G401.6 (cell line): ENCODE measurements around the gene C11orf21.

Experiments
- FAIRE-seq: peaks from 2 replicates; lab custom pipeline; 2012; peaks lifted over from hg19 to GRCh38; lab: Jason Lieb, UNC

The C11orf21 gene

DNA sequence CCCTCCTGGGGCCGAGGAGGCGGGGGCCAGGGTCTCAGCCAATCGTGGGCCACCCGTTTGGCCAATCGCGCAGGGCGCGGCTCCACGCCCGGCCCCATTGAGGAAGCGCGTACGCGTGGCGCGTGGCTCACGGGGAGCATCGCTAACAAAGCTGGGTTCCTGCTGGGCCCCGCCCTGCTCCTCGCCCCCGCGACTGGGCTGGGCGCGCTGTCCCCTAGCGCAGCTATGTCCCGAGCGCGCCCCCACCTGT is 30.7 kb downstream of the C11orf21 start:
- FAIRE-seq, result no peak

DNA sequence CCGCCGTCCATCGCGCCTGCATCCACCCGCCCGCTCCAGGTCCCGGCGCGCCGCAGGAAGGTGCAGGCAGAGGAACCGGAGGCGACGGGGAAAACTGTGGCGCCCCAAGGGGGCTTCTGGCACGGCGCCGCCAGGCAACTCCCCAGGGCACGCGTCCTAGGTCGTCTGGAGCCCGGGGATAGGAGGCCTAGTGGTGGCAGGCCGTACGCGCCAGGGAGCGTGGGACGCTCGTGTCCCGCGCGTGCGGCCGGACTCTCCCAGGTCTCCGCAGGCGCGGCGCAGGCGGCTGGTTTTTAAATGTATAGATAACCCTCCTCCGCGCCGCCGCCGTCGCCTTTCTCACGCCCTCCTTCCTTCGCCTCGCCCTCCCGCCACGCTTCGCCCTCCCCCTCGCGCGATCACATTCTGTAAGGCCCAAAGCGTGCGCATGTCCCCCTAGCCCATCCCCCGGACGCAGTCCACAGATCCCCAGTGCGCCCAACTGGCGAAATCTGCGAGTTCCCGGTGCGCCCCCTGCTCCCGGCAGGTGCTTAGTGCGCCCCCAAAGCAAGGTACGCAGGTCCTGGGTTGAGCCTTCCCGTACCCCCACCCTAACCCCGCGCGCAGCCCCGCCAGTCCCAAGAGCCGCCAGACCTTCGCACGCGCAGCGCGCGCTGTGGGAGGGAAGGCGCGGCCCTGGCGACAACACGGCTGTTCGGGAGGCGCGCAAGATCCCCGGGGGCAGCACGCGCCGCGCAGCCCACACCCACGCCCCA is 31.2 kb downstream of the C11orf21 start, which contains the start of gene ASCL2:
Gene ASCL2, minus strand, starts transcription at position 267 of the 755 bp plus-strand sequence. Its CDS starts 256 bp downstream, at position 11.
- FAIRE-seq, result no peak

DNA sequence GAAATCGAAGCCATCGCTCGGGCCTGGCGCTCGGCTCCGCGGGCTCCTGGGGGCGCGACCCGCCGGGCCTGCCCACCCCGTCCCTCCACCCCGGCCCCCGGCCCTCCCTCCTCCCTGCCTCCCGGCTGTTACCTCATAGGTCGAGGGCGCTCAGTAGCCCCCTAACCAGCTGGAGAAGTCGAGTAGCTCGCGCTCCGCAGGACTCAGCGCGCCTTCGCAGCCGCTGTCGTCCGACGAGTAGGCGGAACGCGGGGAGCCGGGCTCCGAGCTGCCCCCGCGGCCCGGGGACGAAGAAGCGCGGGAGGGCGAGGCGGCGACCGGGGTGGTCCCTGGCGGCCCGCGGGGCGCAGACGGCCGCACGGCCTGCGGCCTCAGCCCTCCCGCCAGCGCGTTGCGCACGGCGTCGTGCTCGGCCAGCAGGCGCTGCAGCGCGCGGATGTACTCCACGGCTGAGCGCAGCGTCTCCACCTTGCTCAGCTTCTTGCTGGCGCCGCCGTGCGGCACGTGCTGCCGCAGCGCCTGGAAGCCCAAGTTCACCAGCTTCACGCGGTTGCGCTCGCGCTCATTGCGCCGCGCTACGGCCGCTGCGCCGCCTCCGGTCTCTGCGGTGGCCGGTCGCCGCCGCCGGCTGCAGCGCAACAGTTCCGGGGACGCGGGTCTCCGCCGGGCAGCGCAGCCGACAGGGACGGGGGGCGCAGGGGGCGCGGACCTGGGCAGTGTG is 32.0 kb downstream of the C11orf21 start:
- no peak for FAIRE-seq

DNA sequence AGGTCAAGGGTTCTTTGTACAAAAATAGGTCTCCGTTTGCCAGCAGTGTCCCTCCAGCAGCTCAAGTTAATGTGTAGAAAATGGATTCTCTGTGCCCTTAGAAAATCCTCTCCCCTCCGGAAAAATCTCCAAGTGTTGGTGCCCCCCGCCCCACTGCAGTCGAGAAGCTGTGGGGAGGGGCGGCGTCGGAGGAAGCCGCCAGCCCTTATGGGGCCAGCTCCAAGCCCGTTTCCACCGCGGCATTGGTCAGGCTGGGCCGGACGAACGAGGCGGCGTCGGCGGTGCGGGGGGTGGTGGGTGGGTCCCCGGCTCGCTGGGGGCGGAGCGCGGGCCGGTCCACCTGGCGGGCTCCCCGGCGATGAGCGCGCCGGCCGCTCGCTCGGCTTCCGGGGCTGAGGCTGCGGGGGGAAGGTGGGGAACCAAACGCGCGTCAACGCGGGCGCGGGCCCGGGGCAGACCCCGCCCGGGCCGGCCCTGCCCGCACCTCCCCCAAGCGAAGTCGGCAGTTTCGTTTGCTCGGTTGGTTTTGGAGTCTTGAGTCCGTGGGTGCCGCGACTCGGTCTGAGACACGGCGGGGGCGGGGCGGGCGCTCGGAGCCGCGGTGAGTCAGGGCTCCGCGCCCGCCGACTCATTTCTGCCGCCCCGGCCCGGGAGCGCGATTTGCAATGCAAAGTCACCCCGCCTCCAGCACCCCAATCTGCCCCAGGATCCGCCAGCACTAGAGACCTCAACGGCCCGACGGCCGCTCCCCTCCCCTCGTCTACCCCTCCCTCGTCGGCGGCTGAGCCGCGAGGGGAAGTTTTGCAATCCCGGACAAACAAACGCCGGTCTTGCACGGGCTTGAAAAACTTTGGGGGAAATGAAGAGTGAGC is 32.8 kb downstream of the C11orf21 start:
- FAIRE-seq, result no peak

DNA sequence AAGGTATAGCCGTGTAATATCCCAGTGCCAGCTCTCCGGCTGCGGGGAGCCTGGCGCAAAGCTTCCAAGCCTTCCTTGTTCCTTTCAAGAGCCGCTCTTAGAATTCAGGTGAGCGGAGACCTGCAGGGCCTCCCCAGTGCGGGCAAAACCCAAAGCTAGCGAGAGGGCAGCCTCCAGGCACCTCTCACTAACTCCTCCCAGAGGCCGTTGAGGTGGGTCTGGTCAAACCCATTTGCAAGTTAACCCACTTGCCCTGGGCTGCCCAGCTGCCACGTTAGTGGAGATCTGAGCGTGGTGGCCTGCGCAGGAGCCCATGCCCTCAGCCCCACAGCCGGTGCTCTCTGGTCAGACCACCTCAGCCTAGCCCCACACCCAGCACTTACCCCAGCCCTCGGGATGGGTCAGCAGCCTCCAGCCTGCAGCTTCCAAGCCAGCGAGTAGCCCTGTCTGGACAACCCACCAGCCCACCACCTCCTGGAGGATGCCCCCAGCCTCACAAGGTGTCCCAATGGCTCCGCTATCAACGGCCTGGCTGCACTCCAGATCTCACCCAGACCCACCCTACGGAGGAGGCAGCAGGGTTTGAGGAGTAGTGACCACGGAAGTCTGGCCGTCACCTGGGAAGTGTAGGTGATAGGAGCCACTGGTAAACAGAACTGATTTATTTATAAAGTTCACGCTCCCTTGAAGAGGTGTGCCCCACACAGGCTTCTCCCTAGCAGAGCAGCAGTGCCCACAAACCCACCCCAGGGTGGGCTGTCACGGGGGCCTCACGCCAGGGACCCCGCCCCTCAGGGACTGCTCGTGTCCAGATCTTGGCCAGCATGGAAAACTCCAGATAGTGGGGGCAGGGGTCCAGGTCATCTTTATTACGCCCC is 33.6 kb downstream of the C11orf21 start:
- FAIRE-seq, result no peak

DNA sequence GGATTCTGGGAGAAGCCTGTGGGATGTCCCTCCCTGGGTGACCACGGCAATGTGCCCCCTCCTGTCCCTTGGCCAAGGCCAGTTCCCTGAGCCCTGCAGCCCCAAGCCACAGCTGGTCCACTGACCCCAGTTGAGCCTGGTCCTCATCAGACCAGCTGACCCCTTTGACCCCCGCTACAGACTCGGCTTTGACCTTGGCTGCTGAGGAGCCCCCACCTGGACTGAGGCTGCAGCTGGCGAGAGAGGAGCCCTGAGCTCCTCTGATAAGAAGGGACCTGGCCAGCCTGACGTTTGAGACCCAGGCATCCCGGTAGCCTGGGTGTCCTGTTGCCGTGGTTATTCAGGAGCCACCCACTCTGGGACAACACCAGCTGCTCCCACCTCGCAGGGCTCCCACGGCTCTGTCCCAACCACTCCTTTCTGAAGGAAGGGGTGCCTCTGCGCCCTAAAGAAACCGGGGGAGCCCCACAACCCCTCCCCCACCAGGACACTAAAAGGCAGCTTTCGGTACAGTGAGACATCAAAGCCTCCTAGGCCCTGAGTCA is 34.3 kb downstream of the C11orf21 start:
- no peak for FAIRE-seq

DNA sequence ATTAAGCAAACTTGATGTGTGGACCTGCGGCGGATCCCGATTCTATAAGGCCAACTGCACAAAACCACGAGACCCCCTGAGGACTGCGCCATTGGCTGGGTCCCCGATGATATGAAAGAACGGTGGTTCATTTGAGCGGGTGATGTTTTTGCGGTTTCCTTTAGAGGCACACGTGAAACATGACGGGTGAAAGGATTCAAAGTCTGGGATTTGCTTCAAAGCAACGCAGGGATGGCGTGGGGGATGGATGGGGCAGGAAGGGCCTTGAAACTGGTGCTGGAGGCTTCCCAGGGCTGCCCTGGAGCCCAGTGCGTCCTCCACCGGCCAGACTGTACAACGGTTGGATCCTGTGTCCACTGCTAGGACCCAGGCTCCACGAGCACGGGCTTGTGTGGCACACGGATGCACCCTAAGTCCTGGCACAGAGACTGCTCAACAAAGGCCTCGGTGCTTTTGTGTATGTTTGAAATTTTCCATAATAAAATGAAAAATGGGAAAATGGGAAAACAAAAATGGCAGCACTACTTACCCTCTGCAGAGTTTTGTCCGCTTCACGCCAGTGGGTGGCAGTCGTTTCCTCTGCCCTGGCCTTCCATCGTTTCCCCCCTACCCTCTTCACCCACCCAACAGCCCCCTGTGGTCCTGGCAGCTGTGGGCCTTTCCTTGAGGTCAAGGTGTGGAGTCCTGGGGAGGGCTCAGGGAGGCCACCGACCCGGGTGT is 35.0 kb downstream of the C11orf21 start:
- FAIRE-seq, result no peak

DNA sequence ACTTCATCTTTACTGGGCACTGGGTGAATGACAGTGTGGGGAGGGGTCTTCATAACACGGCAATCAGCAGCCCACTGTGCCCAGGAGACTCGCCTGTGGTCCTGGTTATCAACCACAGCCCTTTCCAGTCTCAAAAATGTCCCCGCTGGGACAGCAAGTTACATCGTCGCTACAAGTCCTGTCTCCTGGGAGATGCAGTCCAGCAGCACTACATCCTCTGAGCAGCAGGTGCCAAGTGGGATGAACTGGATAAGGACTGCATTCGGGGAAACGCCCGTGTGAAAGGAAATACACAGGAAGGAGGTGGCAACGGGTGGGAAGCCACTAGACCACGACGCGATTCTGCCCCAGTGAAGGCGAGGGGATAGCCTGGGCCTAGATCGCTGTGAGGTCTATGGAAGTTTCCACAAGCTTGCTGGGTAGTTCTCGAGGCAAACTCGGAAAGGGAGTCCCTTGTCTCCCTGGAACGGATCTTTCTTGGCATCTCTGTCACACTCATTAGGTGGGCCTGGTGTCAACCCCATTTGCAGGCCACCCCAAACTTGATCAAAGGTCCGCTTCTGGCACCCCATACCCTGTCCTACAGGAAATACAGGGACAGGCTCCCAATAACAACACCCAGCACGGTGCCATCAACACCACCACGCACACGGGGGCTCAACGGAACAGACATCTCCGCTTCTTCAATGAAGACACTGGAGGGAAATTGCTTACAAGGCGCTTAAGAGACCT is 35.7 kb downstream of the C11orf21 start:
- FAIRE-seq, result no peak

DNA sequence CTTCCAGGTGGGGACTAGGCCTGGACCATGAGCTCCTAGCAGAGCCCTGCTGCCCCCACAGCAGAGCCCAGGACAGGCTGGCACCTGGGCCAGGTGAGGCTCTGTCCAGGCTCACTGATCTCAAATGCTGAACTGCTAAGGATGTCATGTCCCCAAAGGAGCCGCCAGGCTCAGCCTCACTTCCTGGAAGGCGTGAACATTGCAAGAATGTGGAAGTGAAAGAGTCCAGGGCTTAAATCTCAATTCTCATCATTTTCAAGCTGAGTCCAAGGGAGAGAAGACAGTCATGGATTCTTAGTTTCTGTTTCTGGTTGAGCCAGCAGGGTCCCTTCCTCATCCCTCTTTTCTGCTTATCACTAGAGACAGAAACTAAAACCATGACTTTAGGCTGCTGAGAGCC is 36.3 kb downstream of the C11orf21 start:
- no peak for FAIRE-seq

DNA sequence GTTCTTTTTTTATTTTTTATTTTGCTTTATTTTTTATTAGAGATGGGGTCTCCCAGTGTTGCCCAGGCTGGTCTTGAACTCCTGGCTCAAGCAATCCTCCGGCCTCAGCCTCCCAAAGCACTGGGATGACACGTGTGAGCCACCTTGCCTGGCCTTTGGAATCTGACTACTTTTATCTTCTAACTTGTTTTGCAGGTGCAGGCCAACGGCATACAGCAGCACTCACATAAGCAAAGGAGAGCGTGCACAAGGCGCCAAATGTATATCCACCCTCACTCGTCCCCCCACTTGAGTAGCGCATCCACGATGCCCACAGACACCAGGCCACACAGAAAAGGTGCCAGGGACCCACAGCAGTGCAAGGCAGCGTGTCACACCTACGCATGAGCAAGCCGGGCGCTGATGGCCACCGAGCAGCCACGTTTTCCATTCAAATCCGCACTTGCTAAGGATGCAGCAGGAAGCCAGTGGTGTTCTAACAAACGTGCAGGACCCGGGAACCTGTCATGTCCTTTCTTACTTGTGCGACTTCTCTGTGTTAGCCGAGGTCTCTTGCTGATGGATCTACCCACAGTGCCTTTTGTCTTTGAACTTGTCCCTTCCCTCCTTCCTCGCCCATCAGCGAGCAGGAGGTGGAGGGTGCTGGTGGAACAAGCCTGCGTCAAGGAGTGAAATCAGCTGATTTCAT is 37.2 kb downstream of the C11orf21 start:
- FAIRE-seq, result no peak

DNA sequence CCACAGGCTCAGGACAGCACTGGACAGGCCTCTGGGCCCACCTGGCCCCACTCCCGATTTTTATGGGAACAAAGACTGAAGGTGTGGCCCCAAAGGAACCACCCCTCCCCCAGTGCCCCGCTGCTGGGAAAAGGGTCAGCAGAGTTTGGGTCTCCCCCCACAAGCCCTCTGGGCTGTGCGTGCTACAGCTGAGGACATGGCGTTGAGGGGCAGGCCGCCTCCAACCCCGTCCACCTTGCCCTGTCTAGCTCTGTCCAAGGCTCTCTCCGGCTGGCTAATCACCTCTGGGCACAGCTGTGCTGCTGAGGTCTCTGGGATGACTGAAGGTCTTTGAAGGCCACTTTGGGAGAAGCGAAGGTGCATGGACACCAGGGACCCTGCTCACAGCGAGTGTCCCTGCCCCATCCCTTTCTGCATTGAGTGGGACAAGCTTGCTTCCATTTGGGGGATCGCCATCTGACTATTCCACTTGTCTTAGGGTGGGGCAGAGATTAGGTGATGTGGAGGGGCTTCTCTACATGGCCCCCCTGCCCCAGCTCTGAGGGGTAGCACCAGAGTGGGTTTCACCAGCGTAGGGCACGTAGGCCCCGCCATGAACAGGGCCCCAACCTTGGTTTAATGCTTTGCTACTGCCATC is 37.9 kb downstream of the C11orf21 start:
- FAIRE-seq, result no peak

DNA sequence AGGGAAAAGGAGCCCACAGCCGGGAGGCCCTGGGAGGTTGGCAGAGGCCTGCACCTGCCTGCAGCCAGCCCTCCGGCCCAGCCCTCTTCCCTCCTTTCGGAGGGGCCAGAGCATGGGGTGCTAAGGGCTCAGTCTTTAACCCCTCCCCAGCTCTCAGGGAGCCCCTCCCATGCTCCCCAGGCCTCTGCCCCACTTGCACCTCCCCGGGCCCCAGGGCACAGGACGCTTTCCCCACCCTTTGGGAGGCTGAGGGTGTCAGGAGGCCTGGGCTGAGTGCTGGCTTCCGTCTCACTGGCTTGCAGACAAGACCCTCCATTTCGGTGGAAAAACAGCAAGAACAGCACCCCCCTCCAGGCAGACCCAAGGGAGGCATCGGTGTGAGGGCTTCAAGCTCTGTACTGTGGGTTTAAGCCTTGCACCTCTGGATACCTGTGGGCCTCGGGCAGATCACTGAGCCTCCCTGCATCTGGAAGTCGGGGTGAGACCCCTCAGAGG is 38.6 kb downstream of the C11orf21 start:
- no peak for FAIRE-seq

DNA sequence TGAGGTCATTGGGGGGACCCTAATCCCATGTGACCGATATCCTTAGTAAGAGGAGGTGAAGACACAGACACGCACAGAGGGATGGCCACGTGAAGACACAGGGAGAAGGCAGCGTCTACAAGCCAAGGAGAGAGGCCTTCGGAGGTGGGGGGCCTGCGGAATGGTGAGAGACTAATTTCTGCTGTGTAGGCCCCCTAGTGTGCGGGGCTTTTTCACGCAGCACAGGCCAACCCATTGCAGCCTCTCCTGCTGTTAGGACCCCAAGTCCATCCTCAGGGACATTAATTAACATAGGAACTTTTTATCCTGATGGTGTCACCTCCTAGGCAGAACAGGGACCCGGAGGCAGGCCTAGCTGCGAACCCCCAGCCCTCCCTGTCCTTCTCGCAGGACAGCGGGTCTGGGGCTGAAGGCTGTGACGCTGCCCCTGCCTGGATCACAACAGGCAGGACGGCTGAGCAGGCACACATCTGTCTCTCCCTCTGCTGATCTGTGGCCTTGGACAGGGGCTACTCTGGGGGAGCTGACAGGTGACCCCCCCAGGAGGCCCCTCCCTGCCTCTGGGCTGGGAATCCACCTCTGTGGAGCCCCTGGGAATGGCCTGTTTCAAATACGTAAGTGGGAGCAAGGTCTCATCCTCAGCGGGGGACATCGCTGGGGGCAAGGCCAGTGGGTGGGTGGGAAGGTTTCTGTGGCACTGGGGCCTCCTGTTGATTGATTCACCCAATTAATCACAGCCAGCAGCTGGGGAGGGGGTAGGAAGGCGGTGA is 39.2 kb downstream of the C11orf21 start:
- no peak for FAIRE-seq

DNA sequence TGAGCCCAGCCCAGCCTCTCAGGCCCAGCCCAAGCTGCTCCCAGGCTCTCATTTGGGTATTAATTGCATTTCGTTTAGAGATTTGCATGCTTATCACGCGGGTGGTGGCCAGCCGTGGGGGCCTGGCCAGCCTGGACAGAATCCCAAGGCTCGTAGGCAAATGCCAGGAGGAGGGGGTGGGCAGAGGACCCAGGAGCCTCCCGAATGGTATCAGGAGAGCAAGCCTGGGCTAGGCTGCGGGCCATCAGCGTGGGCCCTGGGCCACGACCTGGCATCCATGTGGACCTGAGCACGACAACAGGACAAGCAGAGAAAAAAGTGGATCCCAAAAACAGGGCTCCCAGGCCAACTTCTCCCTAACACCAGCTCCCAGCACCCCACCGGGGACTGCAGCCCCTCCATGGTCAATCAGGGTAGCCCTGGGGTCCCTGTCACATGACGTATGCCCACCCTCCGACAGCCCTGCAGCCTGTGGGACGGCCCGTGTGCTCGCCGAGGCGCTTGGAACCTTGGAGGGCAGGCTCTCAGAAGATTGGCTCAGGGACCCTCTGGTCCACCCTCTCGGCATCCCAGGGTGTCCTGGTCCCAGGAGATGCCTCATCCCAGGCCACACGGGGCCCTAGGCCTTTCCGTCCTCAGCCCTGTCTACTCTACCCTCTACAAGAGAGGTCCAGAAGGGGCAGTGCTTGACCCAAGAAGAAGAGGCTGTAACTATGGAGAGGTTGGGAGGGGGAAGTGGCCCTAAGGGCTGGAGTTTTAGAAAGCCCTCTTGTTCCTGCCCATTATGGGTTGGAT is 40.1 kb downstream of the C11orf21 start:
- FAIRE-seq, result no peak

DNA sequence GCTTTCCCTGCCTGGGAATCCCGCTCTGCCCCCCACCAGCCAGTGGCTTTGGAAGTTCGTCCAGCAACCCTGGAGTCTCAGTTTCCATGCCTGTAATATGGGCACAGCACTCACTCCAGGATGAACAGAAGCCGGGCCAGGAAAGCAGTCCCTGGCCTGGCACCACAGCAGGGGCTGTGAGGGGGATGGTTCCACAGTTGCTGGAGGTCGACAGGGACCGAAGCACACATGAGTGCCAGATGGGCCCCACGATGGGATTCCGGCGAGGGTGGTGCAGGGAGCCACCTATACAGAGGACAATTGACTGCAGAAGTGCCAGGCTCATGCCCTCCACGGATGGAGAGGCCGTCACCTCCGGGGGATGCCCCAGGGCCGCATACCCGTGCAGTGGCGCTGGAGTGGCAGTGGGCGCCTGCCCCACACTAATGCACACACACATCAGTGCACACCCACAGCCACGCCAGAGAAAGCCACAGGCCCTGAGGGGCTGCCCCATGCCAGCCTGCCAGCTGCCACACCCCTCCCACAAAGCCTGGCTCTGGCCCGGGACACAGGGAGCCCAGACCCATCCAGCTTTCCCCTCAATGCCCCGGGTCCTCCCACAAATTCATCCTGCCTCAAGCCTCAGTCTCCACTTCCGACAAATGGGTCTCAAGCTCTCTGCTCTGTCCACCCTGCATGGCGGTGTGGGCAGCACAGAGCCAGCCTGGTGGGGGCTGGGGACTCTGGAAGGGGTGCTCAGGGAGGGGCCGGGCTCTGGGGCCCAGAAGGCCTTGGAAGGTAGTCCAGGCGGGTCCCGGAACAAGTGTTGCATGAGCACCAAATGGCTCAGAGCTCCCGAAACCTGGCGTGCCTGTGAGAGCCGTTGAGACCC is 41.0 kb downstream of the C11orf21 start:
- FAIRE-seq, result no peak

DNA sequence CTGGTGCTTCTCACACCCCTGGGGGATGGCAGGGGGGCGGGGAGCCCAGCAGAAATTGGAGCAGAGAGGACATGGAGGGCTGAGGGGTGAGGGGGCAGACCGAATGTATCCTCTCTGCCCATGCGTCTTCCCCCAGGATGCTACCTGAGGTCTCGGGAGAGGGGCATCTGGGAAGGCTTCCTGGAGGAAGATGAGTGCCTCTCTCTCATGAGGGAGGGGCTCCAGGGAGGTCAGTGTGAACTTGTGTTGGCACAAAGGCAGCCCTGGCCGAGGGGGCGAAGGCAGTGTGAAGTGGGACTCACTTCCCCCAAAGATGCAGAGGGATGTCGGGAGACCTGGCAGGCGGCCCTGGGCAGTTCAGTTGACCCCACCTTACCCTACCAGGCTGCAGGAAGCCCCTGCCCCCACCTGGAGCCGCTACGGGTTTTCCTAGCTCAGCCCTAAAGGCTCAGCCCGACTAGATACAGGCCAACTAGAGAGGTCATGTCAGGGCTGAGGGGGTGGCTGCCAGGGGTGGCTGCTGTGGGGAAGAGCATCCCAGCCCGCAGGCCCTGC is 41.7 kb downstream of the C11orf21 start:
- FAIRE-seq, result no peak
